T-helper 22 cell (primary cell): ENCODE data around the gene GPR35.
"Not testable (repeated sequence)": the region's sequence is repeated elsewhere in the genome, so short reads cannot be mapped to it uniquely, and the experiment has no call there.

ENCODE experiments used
- DNase-seq: peaks from one replicate; pipeline ENCODE4 v3.0.0-alpha.2; 2020; ENCODE audit warnings: low read depth

Gene GPR35

GRCh38 chr2:240663546-240664190 is 38.4 kb downstream of the GPR35 start:
- DNase-seq: no peak

GRCh38 chr2:240664622-240665021 is 39.3 kb downstream of the GPR35 start:
- no peak for DNase-seq

- DNase-seq: no peak
These were observed 45.1 kb downstream of the GPR35 start for GRCh38 chr2:240670402-240670801.

GRCh38 chr2:240670950-240671349 is 45.7 kb downstream of the GPR35 start:
- DNase-seq: no peak

GRCh38 chr2:240672076-240672700 is 46.9 kb downstream of the GPR35 start:
- DNase-seq: no peak

GRCh38 chr2:240672701-240673190 is 47.5 kb downstream of the GPR35 start:
- no peak for DNase-seq

- DNase-seq: not testable (repeated sequence)
These were observed 49.3 kb downstream of the GPR35 start for GRCh38 chr2:240674461-240675184.

GRCh38 chr2:240675345-240675744 is 50.1 kb downstream of the GPR35 start:
- not testable (repeated sequence) for DNase-seq

- not testable (repeated sequence) for DNase-seq
These were observed 52.8 kb downstream of the GPR35 start for GRCh38 chr2:240678043-240678442.

GRCh38 chr2:240678909-240679308 is 53.6 kb downstream of the GPR35 start:
- DNase-seq: not testable (repeated sequence)

- DNase-seq: not testable (repeated sequence)
These were observed 54.9 kb downstream of the GPR35 start for GRCh38 chr2:240680185-240680584.
